ENCODE data around the gene CPLANE2.

Gene CPLANE2

DNA sequence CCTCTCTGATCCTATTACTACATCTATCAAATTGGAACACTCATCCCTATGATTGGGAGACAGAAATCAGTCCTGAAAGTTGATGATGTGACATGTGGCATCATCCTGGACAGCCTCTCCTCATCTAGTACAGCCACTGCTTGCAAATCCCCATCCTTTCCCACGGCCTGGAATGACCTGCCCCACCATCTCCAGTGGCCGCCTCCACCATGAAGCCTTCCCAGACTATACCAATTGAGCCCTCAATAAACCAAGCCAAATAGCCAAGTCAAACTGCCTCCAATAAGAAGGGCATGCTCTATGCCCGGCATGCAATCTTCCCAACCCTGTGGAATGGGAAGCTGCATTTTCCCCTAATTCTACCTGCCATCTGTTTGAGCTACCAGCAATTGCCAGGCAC is 24.0 kb downstream of the CPLANE2 start:
- H3K27ac ChIP-seq (ENCODE audit: low read length, poor library complexity, severe bottlenecking) = no peak overlapping the region
- peaks cover 0 to 13% of the 10 kb centered on the region in 2 experiments for H3K27me3 ChIP-seq (ENCODE audit: control insufficient read depth in 1 of 2, insufficient read depth in 1 of 2, low read length in 2 of 2)
- H2AK5ac ChIP-seq (ENCODE audit: low read length, severe bottlenecking) = no peak overlapping the region
- no peaks in the 10 kb centered on the region for H3K36me3 ChIP-seq (ENCODE audit: control insufficient read depth in 1 of 2, insufficient read depth in 2 of 2, low read depth in 1 of 2, low read length in 2 of 2)
- H3K4ac ChIP-seq (ENCODE audit: low read depth in 1 of 2, low read length in 2 of 2) = no peak overlapping the region
- H2AFZ ChIP-seq (ENCODE audit: low read depth, low read length) = no peak overlapping the region
- H3K79me1 ChIP-seq (replicated peaks; ENCODE audit: low read length, poor library complexity, severe bottlenecking) = no peaks in the 10 kb centered on the region
- H4K8ac ChIP-seq (ENCODE audit: low read length) = no peak overlapping the region
- H3K18ac ChIP-seq (ENCODE audit: low read depth in 1 of 2, low read length in 2 of 2) = no peak overlapping the region
- no peak overlapping the region for H2BK5ac ChIP-seq (ENCODE audit: low read depth, low read length, poor library complexity, severe bottlenecking)
- H3K4me2 ChIP-seq (ENCODE audit: low read length, poor library complexity, severe bottlenecking) = no peak overlapping the region
- no peak overlapping the region for H2BK15ac ChIP-seq (ENCODE audit: low read depth, poor library complexity, severe bottlenecking)
- no peak overlapping the region for H3K4me3 ChIP-seq (ENCODE audit: insufficient read depth in 1 of 2, low read depth in 1 of 2, low read length in 2 of 2)
- 57% methylated on average over 3 of the region's 3 CpGs for WGBS
- H3K9ac ChIP-seq (ENCODE audit: low read length) = no peak overlapping the region
- no peak overlapping the region for H2BK12ac ChIP-seq (ENCODE audit: low read length in 2 of 2)
- no peak for DNase-seq
- H3K14ac ChIP-seq (ENCODE audit: low read length in 2 of 2) = no peak overlapping the region
- H4K91ac ChIP-seq (ENCODE audit: low read length) = no peak overlapping the region
- H3K23ac ChIP-seq (ENCODE audit: low read length in 2 of 2) = no peak overlapping the region
- H2BK120ac ChIP-seq (ENCODE audit: low read depth, low read length) = no peak overlapping the region
- peaks cover 20% of the 10 kb centered on the region for H3K4me1 ChIP-seq (ENCODE audit: control insufficient read depth, insufficient read depth, low read depth, low read length)
- H3K9me3 ChIP-seq (ENCODE audit: control insufficient read depth, low read length) = no peaks in the 10 kb centered on the region

DNA sequence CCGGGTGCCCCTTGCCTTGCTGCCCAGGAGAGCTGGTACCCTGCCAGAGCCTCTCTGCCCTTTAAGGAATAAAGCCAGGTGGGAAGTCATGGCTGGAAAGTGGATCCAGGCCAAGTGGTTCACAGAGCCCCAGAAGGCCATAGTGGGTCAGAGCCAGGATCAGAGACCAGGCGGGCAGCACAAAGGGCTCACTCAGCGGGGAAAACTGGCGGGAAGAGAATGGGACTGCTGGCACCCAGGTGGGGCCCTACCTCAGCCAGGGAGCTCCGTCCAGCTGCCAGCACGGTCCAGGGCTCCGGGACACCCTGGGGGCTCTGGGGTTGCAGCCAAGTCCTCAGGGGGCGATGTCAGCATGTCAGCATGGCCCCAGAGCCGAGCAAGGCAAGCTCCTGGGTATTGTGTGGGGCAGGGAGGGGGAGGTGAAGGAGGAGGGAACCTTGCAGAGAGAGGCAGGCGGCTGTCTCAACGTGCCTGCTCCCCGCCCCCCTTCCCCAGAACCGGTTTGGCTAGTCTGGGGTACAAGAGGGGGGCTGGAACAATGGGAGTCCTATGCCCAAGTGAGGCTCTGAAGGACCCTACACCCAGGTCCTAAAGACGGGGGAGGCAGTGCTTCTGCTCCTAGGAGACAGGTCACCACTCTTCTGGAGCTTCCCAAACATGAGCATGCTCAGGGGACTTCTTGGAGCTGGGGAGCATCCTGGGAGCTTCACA is 24.6 kb downstream of the CPLANE2 start, which contains the start of gene ARHGEF19:
Gene ARHGEF19 (minus strand): TSS at position 402 of the 711 bp plus-strand sequence. CDS start 3,598 bp downstream, outside the sequence.
- H3K23ac ChIP-seq (ENCODE audit: low read length in 2 of 2) = no peak within 1 kb of the TSS
- H3K27me3 ChIP-seq (ENCODE audit: control insufficient read depth in 1 of 2, insufficient read depth in 1 of 2, low read length in 2 of 2) = peaks cover 0 to 13% of the 10 kb centered on the region in 2 experiments
- no peak within 1 kb of the TSS for H3K4me2 ChIP-seq (ENCODE audit: low read length, poor library complexity, severe bottlenecking)
- H3K14ac ChIP-seq (ENCODE audit: low read length in 2 of 2) = no peak within 1 kb of the TSS
- H3K9ac ChIP-seq (ENCODE audit: low read length) = no peak within 1 kb of the TSS
- H2BK5ac ChIP-seq (ENCODE audit: low read depth, low read length, poor library complexity, severe bottlenecking) = no peak within 1 kb of the TSS
- no peak within 1 kb of the TSS for H2AK5ac ChIP-seq (ENCODE audit: low read length, severe bottlenecking)
- no peaks in the 10 kb centered on the region for H3K79me1 ChIP-seq (replicated peaks; ENCODE audit: low read length, poor library complexity, severe bottlenecking)
- H4K8ac ChIP-seq (ENCODE audit: low read length) = no peak within 1 kb of the TSS
- H3K9me3 ChIP-seq (ENCODE audit: control insufficient read depth, low read length) = no peaks in the 10 kb centered on the region
- H3K18ac ChIP-seq (ENCODE audit: low read depth in 1 of 2, low read length in 2 of 2) = no peak within 1 kb of the TSS
- H3K36me3 ChIP-seq (ENCODE audit: control insufficient read depth in 1 of 2, insufficient read depth in 2 of 2, low read depth in 1 of 2, low read length in 2 of 2) = no peaks in the 10 kb centered on the region
- no peak for DNase-seq
- no peak within 1 kb of the TSS for H2BK120ac ChIP-seq (ENCODE audit: low read depth, low read length)
- no peak within 1 kb of the TSS for H3K27ac ChIP-seq (ENCODE audit: low read length, poor library complexity, severe bottlenecking)
- no peak within 1 kb of the TSS for H2BK12ac ChIP-seq (ENCODE audit: low read length in 2 of 2)
- H3K4me1 ChIP-seq (ENCODE audit: control insufficient read depth, insufficient read depth, low read depth, low read length) = peaks cover 20% of the 10 kb centered on the region
- H2BK15ac ChIP-seq (ENCODE audit: low read depth, poor library complexity, severe bottlenecking) = peak within 1 kb of the TSS; percentile 54
- H3K4me3 ChIP-seq (ENCODE audit: insufficient read depth in 1 of 2, low read depth in 1 of 2, low read length in 2 of 2) = no peak within 1 kb of the TSS
- H2AFZ ChIP-seq (ENCODE audit: low read depth, low read length) = no peak within 1 kb of the TSS
- H3K4ac ChIP-seq (ENCODE audit: low read depth in 1 of 2, low read length in 2 of 2) = no peak within 1 kb of the TSS
- WGBS = 38% methylated on average over 13 of the region's 14 CpGs
- peak within 1 kb of the TSS; percentile 55 for H4K91ac ChIP-seq (ENCODE audit: low read length)

DNA sequence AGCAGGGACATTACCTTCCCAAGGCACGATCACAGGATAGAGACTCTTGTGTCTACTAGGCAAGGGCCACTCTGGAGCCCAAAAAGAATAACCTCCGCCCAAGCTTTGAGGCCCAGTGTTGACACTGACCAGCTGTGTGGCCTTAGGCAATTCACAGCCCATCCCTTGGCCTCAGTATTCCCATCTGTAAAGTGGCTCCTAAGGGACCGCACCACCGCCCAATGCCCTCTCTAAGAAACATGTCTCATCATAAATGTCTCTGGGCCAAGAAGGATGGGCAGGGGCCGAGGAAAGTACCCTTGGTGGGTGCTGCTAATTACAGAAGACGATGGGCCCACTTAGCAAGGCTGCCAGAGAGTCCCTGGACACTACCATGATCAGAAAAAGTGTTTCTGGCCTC is 25.2 kb downstream of the CPLANE2 start:
- Histone ChIP-seq H3K9ac (ENCODE audit: low read length) (no peak overlapping the region), H3K4me2 (ENCODE audit: low read length, poor library complexity, severe bottlenecking) (no peak overlapping the region), H2AK5ac (ENCODE audit: low read length, severe bottlenecking) (no peak overlapping the region), H2BK12ac (ENCODE audit: low read length in 2 of 2) (no peak overlapping the region), H2BK5ac (ENCODE audit: low read depth, low read length, poor library complexity, severe bottlenecking) (no peak overlapping the region), H3K23ac (ENCODE audit: low read length in 2 of 2) (no peak overlapping the region), H3K36me3 (ENCODE audit: control insufficient read depth in 1 of 2, insufficient read depth in 2 of 2, low read depth in 1 of 2, low read length in 2 of 2) (no peaks in the 10 kb centered on the region), H3K27ac (ENCODE audit: low read length, poor library complexity, severe bottlenecking) (no peak overlapping the region), H4K91ac (ENCODE audit: low read length) (no peak overlapping the region), H3K9me3 (ENCODE audit: control insufficient read depth, low read length) (no peaks in the 10 kb centered on the region), H4K8ac (ENCODE audit: low read length) (no peak overlapping the region), H3K4me1 (ENCODE audit: control insufficient read depth, insufficient read depth, low read depth, low read length) (peaks cover 21% of the 10 kb centered on the region), H3K79me1 (replicated peaks; ENCODE audit: low read length, poor library complexity, severe bottlenecking) (no peaks in the 10 kb centered on the region), H3K4me3 (ENCODE audit: insufficient read depth in 1 of 2, low read depth in 1 of 2, low read length in 2 of 2) (no peak overlapping the region), H2BK120ac (ENCODE audit: low read depth, low read length) (no peak overlapping the region), H3K4ac (ENCODE audit: low read depth in 1 of 2, low read length in 2 of 2) (no peak overlapping the region), H2BK15ac (ENCODE audit: low read depth, poor library complexity, severe bottlenecking) (peak overlapping the region; percentile 54), H3K14ac (ENCODE audit: low read length in 2 of 2) (no peak overlapping the region), H2AFZ (ENCODE audit: low read depth, low read length) (no peak overlapping the region), H3K18ac (ENCODE audit: low read depth in 1 of 2, low read length in 2 of 2) (no peak overlapping the region), H3K27me3 (ENCODE audit: control insufficient read depth in 1 of 2, insufficient read depth in 1 of 2, low read length in 2 of 2) (peaks cover 0 to 13% of the 10 kb centered on the region in 2 experiments)
- no peak for DNase-seq
- 80% methylated on average over 6 of the region's 6 CpGs for WGBS

DNA sequence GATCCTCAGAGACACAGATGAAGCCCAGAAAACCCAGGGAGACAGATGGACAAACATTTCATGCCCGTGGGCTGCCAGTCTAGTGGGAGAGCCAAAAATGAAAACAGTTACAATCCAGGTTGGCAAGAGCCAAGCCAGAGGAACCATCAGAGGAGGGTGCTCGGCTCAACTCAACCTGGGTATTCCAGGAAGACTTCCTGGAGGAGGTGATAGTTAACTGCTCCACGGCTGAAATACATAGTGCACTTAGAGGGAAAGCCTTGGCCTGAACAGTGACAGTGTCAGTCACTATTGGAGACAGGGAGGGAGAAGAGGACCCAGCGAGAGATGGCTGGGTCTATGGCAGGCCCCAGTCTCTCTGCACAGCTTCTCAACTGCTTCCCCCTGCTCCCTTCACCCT is 26.4 kb downstream of the CPLANE2 start:
- DNase-seq = no peak
- no peak overlapping the region for H2BK15ac ChIP-seq (ENCODE audit: low read depth, poor library complexity, severe bottlenecking)
- no peak overlapping the region for H2AFZ ChIP-seq (ENCODE audit: low read depth, low read length)
- WGBS = 84% methylated on average over 3 of the region's 4 CpGs
- H3K23ac ChIP-seq (ENCODE audit: low read length in 2 of 2) = no peak overlapping the region
- H3K27me3 ChIP-seq (ENCODE audit: control insufficient read depth in 1 of 2, insufficient read depth in 1 of 2, low read length in 2 of 2) = peaks cover 0 to 13% of the 10 kb centered on the region in 2 experiments
- no peak overlapping the region for H4K8ac ChIP-seq (ENCODE audit: low read length)
- H3K4ac ChIP-seq (ENCODE audit: low read depth in 1 of 2, low read length in 2 of 2) = no peak overlapping the region
- no peak overlapping the region for H3K9ac ChIP-seq (ENCODE audit: low read length)
- H2BK12ac ChIP-seq (ENCODE audit: low read length in 2 of 2) = no peak overlapping the region
- peaks cover 25% of the 10 kb centered on the region for H3K4me1 ChIP-seq (ENCODE audit: control insufficient read depth, insufficient read depth, low read depth, low read length)
- H3K18ac ChIP-seq (ENCODE audit: low read depth in 1 of 2, low read length in 2 of 2) = no peak overlapping the region
- no peak overlapping the region for H3K4me2 ChIP-seq (ENCODE audit: low read length, poor library complexity, severe bottlenecking)
- no peak overlapping the region for H3K27ac ChIP-seq (ENCODE audit: low read length, poor library complexity, severe bottlenecking)
- no peak overlapping the region for H3K4me3 ChIP-seq (ENCODE audit: insufficient read depth in 1 of 2, low read depth in 1 of 2, low read length in 2 of 2)
- H2AK5ac ChIP-seq (ENCODE audit: low read length, severe bottlenecking) = no peak overlapping the region
- H3K79me1 ChIP-seq (replicated peaks; ENCODE audit: low read length, poor library complexity, severe bottlenecking) = peaks cover 3% of the 10 kb centered on the region
- H3K36me3 ChIP-seq (ENCODE audit: control insufficient read depth in 1 of 2, insufficient read depth in 2 of 2, low read depth in 1 of 2, low read length in 2 of 2) = no peaks in the 10 kb centered on the region
- no peak overlapping the region for H4K91ac ChIP-seq (ENCODE audit: low read length)
- no peak overlapping the region for H2BK5ac ChIP-seq (ENCODE audit: low read depth, low read length, poor library complexity, severe bottlenecking)
- H3K14ac ChIP-seq (ENCODE audit: low read length in 2 of 2) = no peak overlapping the region
- H2BK120ac ChIP-seq (ENCODE audit: low read depth, low read length) = no peak overlapping the region
- no peaks in the 10 kb centered on the region for H3K9me3 ChIP-seq (ENCODE audit: control insufficient read depth, low read length)

Measured in mesenchymal stem cell (in vitro differentiated cells and primary cell).